Thymus (tissue), 11 donors: ENCODE data around the gene ST6GAL1. TPM values are rescaled to one million over a fixed set of nuclear protein-coding genes. Genes with fewer than 3 reads are reported as not detected.
"Not testable (repeated sequence)": the region's sequence is repeated elsewhere in the genome, so short reads cannot be mapped to it uniquely, and the experiment has no call there.

Experiments used
- DNase-seq, 9 donors: peaks; one replicate each; pipeline ENCODE4 v3.0.0-alpha.2; 2013; ENCODE audit warnings: low spot score in 9 of 9, low read depth in 6 of 9, missing footprints in 1 of 9
- H3K27ac ChIP-seq, 2 donors: one replicate each; pipeline ENCODE4 v1.5.1; 2013; ENCODE audit warnings: control low read depth in 1 of 2, low read depth in 1 of 2, low read length in 1 of 2, mild to moderate bottlenecking in 1 of 2, moderate library complexity in 1 of 2
- H3K27me3 ChIP-seq, 2 donors: one replicate each; pipeline ENCODE4 v1.5.1; 2013; ENCODE audit warnings: low read length in 1 of 2; ENCODE audit not compliant: control insufficient read depth in 2 of 2, insufficient read depth in 1 of 2
- H3K36me3 ChIP-seq, 2 donors: one replicate each; pipeline ENCODE4 v1.5.1; 2013; ENCODE audit warnings: low read length in 1 of 2, mild to moderate bottlenecking in 1 of 2, moderate library complexity in 1 of 2; ENCODE audit not compliant: control insufficient read depth in 2 of 2, insufficient read depth in 2 of 2
- H3K4me1 ChIP-seq, 2 donors: one replicate each; pipeline ENCODE4 v1.5.1; 2013; ENCODE audit warnings: low read length in 2 of 2; ENCODE audit not compliant: control insufficient read depth in 2 of 2, insufficient read depth in 2 of 2
- H3K4me3 ChIP-seq, 2 donors: one replicate each; pipeline ENCODE4 v1.5.1; 2013; ENCODE audit warnings: low read length in 2 of 2, control low read depth in 1 of 2, mild to moderate bottlenecking in 1 of 2
- H3K9me3 ChIP-seq, 2 donors: one replicate each; pipeline ENCODE4 v1.5.1; 2013; ENCODE audit warnings: low read length in 1 of 2, mild to moderate bottlenecking in 1 of 2; ENCODE audit not compliant: control insufficient read depth in 2 of 2, insufficient read depth in 1 of 2
- WGBS: extraction: QIAGEN DNeasy Blood & Tissue Kit; methylation state at CpG from one replicate; pipeline ENCODE4 v1.1.7; 2013; 5-methylcytosine and 5-hydroxymethylcytosine counted together
- polyA plus RNA-seq: library from polyadenylated mRNA; stranded (reverse); fragments of 200-250 nt; gene quantifications from one replicate; pipeline ENCODE4 v1.2.3, GENCODE V29; 2013
- total RNA-seq: library from RNA; stranded (reverse); fragments of 120-200 nt; gene quantifications from one replicate; pipeline ENCODE4 v1.2.4, GENCODE V29; 2013
- donor health status: healthy.

Gene ST6GAL1
- total and polyA plus RNA-seq, 2 donors: 37.6 to 39.2 TPM

DNA sequence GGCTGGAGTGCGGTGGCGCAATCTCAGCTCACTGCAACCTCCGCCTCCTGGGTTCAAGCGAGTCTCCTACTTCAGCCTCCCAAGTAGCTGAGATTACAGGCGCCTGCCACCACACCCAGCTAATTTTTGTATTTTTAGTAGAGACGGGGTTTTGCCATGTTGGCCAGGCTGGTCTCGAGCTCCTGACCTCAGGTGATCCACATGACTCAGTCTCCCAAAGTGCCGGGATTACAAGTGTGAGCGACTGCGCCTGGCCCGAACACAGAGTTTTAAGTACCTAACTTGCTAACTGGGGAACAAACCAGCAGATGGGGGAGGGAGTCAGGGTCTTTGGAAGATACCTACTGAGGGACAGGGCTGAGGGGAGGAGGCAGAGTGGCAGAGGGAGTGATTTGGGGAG, 36.9 kb downstream of the ST6GAL1 start:
- 94% methylated on average over 11 of the region's 11 CpGs for WGBS
- H3K9me3 ChIP-seq, H3K4me1 ChIP-seq, DNase-seq, H3K4me3 ChIP-seq, H3K27me3 ChIP-seq: not testable (repeated sequence)
- Histone ChIP-seq H3K36me3 (peaks cover 8 to 38% of the 10 kb centered on the region in 2 donors), H3K27ac (peak overlapping the region in 1 of 2 donors; percentile 20)

DNA sequence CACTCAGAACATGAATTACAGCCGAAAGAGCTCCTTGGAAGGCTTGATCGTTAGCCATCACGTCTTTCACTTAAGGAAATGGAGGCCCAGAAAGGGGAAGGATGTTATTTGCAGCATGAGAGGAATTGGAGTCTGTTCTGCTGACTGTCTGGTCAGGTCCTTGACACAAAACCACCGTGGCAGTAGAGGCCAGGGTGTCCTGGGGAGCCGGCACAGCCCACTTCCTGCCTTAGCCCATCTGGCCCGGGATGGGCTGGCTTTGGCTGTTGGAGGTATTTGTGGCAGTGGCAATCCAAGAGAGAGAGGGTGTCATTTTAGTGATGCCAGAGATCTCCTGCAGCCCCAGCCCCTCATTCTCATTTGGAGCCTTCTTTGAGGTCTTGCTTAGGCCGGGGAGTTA, 37.4 kb downstream of the ST6GAL1 start:
- Histone ChIP-seq H3K9me3 (no peaks in the 10 kb centered on the region), H3K4me3 (no peak overlapping the region), H3K36me3 (peaks cover 12 to 42% of the 10 kb centered on the region in 2 donors), H3K27ac (peak overlapping the region in 1 of 2 donors; percentile 20), H3K27me3 (no peaks in the 10 kb centered on the region), H3K4me1 (peaks cover 0 to 8% of the 10 kb centered on the region in 2 donors)
- DNase-seq: no peak
- 31% methylated on average over 7 of the region's 7 CpGs for WGBS

DNA sequence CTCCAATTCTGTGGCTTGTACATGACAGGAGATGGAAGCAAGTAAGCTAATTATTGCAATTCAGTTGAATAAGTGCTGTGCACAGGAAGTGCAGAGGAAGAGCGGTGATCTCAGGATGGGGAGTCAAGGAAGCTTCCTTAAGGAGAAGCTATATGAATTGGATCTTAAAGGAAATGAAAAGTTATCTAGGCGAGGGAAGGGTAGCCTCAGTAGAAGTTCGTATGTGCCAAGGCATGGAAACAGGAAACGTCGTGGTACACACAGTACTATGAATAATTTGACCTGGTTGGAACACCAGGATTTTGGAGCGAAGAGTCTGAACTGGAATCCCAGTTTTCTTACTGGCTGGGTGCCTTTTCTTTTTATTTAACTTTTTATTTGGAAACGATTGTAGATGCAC, 39.3 kb downstream of the ST6GAL1 start:
- H3K27me3 ChIP-seq: no peaks in the 10 kb centered on the region
- WGBS: 95% methylated on average over 7 of the region's 7 CpGs
- no peak for DNase-seq
- H3K36me3 ChIP-seq: peaks cover 10 to 43% of the 10 kb centered on the region in 2 donors
- H3K4me3 ChIP-seq: no peak overlapping the region
- H3K4me1 ChIP-seq: peaks cover 0 to 8% of the 10 kb centered on the region in 2 donors
- H3K9me3 ChIP-seq: no peaks in the 10 kb centered on the region
- H3K27ac ChIP-seq: no peak overlapping the region

DNA sequence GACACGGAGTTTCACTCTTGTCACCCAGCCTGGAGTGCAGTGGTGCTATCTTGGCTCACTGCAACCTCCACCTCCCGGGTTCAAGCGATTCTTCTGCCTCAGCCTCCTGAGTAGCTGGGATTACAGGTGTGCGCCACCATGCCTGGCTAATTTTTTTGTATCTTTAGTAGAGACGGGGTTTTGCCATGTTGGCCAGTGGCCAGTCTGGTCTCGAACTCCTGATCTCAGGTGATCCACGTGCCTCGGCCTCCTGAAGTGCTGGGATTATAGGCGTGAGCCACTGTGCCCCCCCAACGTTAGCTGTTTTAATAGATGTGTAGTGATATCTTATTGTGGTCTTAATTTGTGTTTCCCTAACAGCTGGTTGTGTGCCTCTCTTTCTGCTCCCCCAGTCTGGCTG, 40.8 kb downstream of the ST6GAL1 start:
- not testable (repeated sequence) for H3K27ac ChIP-seq, DNase-seq, H3K4me1 ChIP-seq, H3K4me3 ChIP-seq, H3K9me3 ChIP-seq, H3K27me3 ChIP-seq
- 98% methylated on average over 10 of the region's 10 CpGs for WGBS
- peaks cover 12 to 43% of the 10 kb centered on the region in 2 donors for H3K36me3 ChIP-seq

DNA sequence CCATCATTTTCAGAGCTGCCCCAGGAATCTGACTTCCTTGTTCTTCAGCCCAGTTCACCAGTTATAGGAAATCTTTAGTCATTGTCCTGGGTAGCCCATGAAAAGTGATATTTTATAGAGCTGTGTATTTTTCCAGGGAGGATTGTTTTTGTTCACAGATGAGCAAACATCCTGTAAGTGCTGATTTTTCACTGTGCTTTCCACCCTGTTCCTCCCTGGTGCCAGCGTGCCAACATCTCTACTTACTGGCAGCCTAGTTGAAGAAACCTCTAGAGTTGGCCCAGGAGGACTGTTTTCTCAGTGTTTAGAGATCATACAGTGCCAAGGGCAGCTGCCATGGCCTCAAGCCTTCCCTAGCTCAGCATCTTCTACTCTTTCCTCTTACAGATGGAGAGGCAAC, 41.3 kb downstream of the ST6GAL1 start:
- H3K36me3 ChIP-seq: peaks cover 9 to 45% of the 10 kb centered on the region in 2 donors
- H3K27ac ChIP-seq: no peak overlapping the region
- DNase-seq: no peak
- WGBS: 98% methylated on average over 1 of the region's 1 CpG
- no peaks in the 10 kb centered on the region for H3K27me3 ChIP-seq
- no peak overlapping the region for H3K4me3 ChIP-seq
- peaks cover 0 to 2% of the 10 kb centered on the region in 2 donors for H3K4me1 ChIP-seq
- H3K9me3 ChIP-seq: no peaks in the 10 kb centered on the region

DNA sequence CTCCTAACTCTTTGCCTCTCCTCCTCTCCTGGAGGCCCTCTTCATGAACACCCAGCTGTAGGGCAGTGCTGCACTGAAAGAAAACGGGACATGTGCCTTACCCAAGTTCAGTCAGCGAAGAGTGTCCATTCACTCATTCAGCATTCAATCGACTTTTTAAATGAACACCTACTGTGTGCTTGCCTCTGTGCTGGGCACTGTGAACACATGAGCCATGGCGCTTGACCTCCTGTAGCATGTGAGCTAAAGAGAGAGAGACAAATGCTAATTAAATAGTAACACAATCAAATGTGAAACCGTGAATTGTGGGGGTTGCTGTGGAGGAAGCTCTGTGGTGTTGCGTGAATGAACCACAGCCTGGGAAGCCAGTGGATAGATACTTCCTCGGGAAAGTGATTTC, 43.4 kb downstream of the ST6GAL1 start:
- H3K36me3 ChIP-seq: peaks cover 9 to 44% of the 10 kb centered on the region in 2 donors
- no peaks in the 10 kb centered on the region for H3K27me3 ChIP-seq
- no peak overlapping the region for H3K4me3 ChIP-seq
- H3K9me3 ChIP-seq: no peaks in the 10 kb centered on the region
- H3K27ac ChIP-seq: no peak overlapping the region
- WGBS: 94% methylated on average over 7 of the region's 7 CpGs
- H3K4me1 ChIP-seq: no peaks in the 10 kb centered on the region
- no peak for DNase-seq

DNA sequence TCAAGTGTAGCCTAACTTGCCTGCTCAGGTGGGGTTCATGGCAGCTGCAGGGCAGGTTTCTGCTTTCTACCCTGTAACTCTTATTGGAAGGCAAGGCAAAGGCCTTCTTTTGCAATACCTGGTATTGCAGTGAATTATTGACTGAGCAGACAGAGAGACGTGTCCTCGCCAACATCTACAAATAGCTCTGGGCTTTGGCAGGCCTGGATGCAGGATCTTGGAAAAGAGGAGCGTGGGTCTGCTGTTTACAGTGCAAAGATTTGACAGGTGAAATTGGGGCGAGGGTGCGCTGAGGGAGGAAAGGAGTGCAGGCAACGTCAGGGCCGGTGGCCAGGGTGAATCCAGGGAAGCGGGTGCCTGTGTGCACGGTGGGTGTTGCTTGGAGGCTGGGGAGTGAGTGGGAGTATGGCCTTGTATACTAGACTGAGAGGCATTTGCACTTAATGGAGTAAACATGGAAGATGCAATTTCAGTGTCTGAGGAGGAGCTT, 44.5 kb downstream of the ST6GAL1 start:
- Histone ChIP-seq H3K27ac (no peak overlapping the region), H3K36me3 (peaks cover 14 to 54% of the 10 kb centered on the region in 2 donors), H3K9me3 (no peaks in the 10 kb centered on the region), H3K27me3 (no peaks in the 10 kb centered on the region), H3K4me1 (no peaks in the 10 kb centered on the region), H3K4me3 (no peak overlapping the region)
- DNase-seq: no peak
- over 99% methylated on average over 9 of the region's 9 CpGs for WGBS

DNA sequence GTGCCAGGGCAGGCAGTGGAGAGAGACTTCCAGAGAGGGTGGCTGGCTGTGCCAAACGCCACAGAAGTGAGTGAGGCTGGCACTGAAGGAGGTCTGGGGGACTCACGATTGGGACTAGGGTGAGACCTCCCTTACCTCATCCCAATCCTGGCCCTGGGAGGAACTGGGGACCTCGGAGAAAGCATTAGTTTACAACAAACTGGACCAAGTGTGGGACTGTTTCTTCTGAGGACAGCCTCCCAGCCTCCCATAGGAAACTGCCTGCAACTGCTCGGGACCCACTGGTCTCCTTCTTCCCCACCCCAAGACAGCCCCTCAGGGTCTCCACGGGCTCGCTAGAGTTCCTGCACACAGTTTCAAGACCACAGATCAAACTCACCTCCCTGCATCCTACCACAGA, 45.4 kb downstream of the ST6GAL1 start:
- no peak for DNase-seq
- H3K9me3 ChIP-seq: no peaks in the 10 kb centered on the region
- peaks cover 16 to 57% of the 10 kb centered on the region in 2 donors for H3K36me3 ChIP-seq
- no peak overlapping the region for H3K27ac ChIP-seq
- H3K4me3 ChIP-seq: no peak overlapping the region
- H3K4me1 ChIP-seq: no peaks in the 10 kb centered on the region
- H3K27me3 ChIP-seq: no peaks in the 10 kb centered on the region
- WGBS: 96% methylated on average over 6 of the region's 6 CpGs

DNA sequence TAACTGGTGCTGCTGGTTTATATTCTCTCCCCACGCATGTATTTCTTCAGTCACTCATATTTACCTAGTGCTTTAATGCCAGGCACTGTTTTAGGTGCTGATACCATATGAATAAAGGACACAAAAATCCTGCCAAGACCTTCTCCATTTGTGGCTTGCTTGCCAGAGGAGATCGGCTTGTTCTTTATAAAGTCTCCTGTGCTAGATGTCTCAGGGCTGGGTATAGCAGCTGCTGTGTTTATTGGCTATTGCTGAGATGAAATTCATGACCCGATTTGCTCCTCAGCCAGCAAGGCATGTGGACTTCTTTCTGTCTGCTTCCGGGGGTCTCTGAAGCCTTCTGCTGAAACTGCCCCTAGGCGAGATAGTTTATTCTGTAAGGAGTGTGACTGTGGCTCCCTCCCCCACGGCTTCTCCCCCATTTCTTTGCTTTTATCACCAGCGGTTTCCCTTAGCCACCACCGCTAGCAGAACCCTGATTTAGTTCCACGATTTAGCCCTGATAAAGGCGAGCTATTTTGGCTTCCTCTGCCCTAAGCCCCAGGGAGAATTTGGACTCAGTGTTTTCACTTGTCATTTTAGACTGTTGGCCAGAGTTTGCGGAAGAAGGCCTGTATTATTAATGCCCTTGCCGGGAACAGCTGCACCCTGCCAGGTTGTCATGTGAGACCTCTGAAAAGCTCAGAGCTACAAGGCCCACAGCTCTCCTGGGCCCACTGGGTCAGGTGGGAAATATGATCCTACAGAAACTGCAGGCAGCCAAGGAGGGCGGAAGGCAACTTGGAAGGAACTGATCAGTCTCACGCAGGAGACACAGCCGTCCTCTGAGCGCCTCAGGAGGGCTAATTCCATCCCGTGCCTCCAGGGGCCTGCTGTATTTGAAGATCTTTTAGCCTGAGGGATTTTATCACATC, 46.8 kb downstream of the ST6GAL1 start:
- no peaks in the 10 kb centered on the region for H3K27me3 ChIP-seq
- no peaks in the 10 kb centered on the region for H3K9me3 ChIP-seq
- no peak overlapping the region for H3K27ac ChIP-seq
- H3K4me1 ChIP-seq: no peaks in the 10 kb centered on the region
- H3K4me3 ChIP-seq: no peak overlapping the region
- WGBS: 90% methylated on average over 17 of the region's 17 CpGs
- no peak for DNase-seq
- peaks cover 19 to 52% of the 10 kb centered on the region in 2 donors for H3K36me3 ChIP-seq
